Osteoblast (primary cell): Measurements from ENCODE around the gene NSMCE4A. TPM values are rescaled to one million over a fixed set of nuclear protein-coding genes. Genes with fewer than 3 reads are reported as not detected.

Experiments used
- DNase-seq: peaks from one replicate; pipeline ENCODE4 v3.0.0; 2011; ENCODE audit warnings: low spot score, mixed read lengths; ENCODE audit not compliant: insufficient read length; ENCODE audit errors: missing footprints
- H2AFZ ChIP-seq: 2 replicates; pipeline ENCODE4 v1.6.0; 2011; ENCODE audit warnings: mild to moderate bottlenecking, low read length
- H3K27ac ChIP-seq: 2 replicates; pipeline ENCODE4 v1.5.1; 2011; ENCODE audit warnings: mild to moderate bottlenecking, low read depth, low read length, moderate library complexity
- H3K27me3 ChIP-seq: 2 replicates; pipeline ENCODE4 v1.6.0; 2012; ENCODE audit warnings: mild to moderate bottlenecking, control low read depth, inconsistent platforms, low read length, moderate library complexity; ENCODE audit not compliant: insufficient read depth
- H3K36me3 ChIP-seq: 2 replicates; pipeline ENCODE4 v1.5.1; 2011; ENCODE audit warnings: mild to moderate bottlenecking, low read length, control low read depth, moderate library complexity; ENCODE audit not compliant: insufficient read depth
- H3K4me1 ChIP-seq: 2 replicates; pipeline ENCODE4 v1.5.1; 2011; ENCODE audit warnings: mild to moderate bottlenecking, low read length, control low read depth, moderate library complexity; ENCODE audit not compliant: insufficient read depth
- H3K4me2 ChIP-seq: 2 replicates; pipeline ENCODE4 v1.6.0; 2011; ENCODE audit warnings: mild to moderate bottlenecking, low read length; ENCODE audit not compliant: insufficient read depth
- H3K4me3 ChIP-seq: fragments of 200-600 bp; sonication (generic); 3 replicates; pipeline ENCODE4 v1.5.1; 2012; ENCODE audit warnings: mild to moderate bottlenecking, low read length, inconsistent platforms; ENCODE audit not compliant: insufficient read depth
- H3K79me2 ChIP-seq: 2 replicates; pipeline ENCODE4 v1.6.0; 2012; ENCODE audit warnings: mild to moderate bottlenecking, low read length, control low read depth, inconsistent platforms; ENCODE audit not compliant: insufficient read depth
- H3K9me3 ChIP-seq: 2 replicates; pipeline ENCODE4 v1.5.1; 2011; ENCODE audit warnings: low read depth, low read length, control low read depth
- H4K20me1 ChIP-seq: 2 replicates; pipeline ENCODE4 v1.6.0; 2012; ENCODE audit warnings: mild to moderate bottlenecking, low read length, control low read depth; ENCODE audit not compliant: insufficient read depth
- total RNA-seq: library from RNA; depleted of rRNA; stranded (reverse); fragments of >200 nt; gene quantifications from 2 replicates; pipeline ENCODE4 v1.2.3, GENCODE V29; 2012
- TF ChIP-seq, protein P1 (sequence below): IDR thresholded peaks from 2 replicates; pipeline ENCODE4 v1.5.1; 2011; ENCODE audit warnings: mild to moderate bottlenecking, low read depth, low read length, moderate library complexity; ENCODE audit errors: extremely low read depth

NSMCE4A gene
- total RNA-seq, 1 donor, result 25.7 TPM

GRCh38 chr10:121927841-121928527 lies 47.0 kb downstream of the NSMCE4A start, which contains the start of gene ATE1:
TSS of gene ATE1 (minus strand) at chr10:121928031. CDS start at chr10:121927949, 82 bp downstream.
- H3K27ac ChIP-seq, result peak within 1 kb of the TSS; percentile 96
- H3K27me3 ChIP-seq, result no peaks in the 10 kb centered on the region
- H3K4me3 ChIP-seq, result peak within 1 kb of the TSS; percentile 98
- DNase-seq, result peak; percentile 98
- TF ChIP-seq, protein P1, sequence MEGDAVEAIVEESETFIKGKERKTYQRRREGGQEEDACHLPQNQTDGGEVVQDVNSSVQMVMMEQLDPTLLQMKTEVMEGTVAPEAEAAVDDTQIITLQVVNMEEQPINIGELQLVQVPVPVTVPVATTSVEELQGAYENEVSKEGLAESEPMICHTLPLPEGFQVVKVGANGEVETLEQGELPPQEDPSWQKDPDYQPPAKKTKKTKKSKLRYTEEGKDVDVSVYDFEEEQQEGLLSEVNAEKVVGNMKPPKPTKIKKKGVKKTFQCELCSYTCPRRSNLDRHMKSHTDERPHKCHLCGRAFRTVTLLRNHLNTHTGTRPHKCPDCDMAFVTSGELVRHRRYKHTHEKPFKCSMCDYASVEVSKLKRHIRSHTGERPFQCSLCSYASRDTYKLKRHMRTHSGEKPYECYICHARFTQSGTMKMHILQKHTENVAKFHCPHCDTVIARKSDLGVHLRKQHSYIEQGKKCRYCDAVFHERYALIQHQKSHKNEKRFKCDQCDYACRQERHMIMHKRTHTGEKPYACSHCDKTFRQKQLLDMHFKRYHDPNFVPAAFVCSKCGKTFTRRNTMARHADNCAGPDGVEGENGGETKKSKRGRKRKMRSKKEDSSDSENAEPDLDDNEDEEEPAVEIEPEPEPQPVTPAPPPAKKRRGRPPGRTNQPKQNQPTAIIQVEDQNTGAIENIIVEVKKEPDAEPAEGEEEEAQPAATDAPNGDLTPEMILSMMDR, result no peak
- no peaks in the 10 kb centered on the region for H3K9me3 ChIP-seq
- H4K20me1 ChIP-seq, result no peaks in the 10 kb centered on the region
- H2AFZ ChIP-seq, result peak within 1 kb of the TSS; percentile 95
- peak within 1 kb of the TSS; percentile 98 for H3K4me2 ChIP-seq
- peaks cover 10% of the 10 kb centered on the region for H3K4me1 ChIP-seq
- no peaks in the 10 kb centered on the region for H3K36me3 ChIP-seq
- peaks cover 40% of the 10 kb centered on the region for H3K79me2 ChIP-seq

DNA sequence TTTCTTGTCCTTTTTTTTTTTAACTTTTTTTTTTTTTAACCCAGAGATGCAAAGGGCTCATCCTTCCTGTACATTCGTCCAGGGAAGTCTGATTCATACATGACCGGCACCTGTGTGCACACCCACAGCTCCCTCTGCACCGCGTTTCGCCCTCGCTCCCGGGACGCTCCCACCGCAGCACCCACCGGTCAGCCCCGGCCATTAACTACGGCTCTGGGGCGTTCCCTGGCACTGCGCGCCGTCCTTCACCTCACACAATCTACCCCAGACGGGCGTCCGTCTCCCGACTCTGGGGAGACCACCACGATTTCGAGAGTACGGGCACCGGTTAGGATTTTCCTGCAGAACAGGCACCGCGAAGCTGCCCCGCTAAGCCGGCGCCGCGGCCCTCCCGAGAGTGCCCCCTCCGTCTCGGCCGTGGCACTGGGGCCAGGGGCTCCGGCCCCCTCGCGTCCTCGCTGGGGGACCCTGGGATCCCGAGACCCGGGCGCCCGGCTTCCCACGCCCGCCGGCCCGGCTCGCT lies 47.6 kb downstream of the NSMCE4A start:
- peak overlapping the region; percentile 98 for H3K4me3 ChIP-seq
- TF ChIP-seq, protein P1, result no peak
- H3K36me3 ChIP-seq, result no peaks in the 10 kb centered on the region
- DNase-seq, result peak; percentile 82
- no peaks in the 10 kb centered on the region for H4K20me1 ChIP-seq
- peaks cover 10% of the 10 kb centered on the region for H3K4me1 ChIP-seq
- no peaks in the 10 kb centered on the region for H3K9me3 ChIP-seq
- H3K79me2 ChIP-seq, result peaks cover 42% of the 10 kb centered on the region
- peak overlapping the region; percentile 92 for H3K4me2 ChIP-seq
- H3K27ac ChIP-seq, result peak overlapping the region; percentile 96
- H2AFZ ChIP-seq, result peak overlapping the region; percentile 90
- H3K27me3 ChIP-seq, result no peaks in the 10 kb centered on the region

- no peaks in the 10 kb centered on the region for H3K27me3 ChIP-seq
- peak overlapping the region; percentile 92 for H3K4me2 ChIP-seq
- peak overlapping the region; percentile 90 for H2AFZ ChIP-seq
- H4K20me1 ChIP-seq, result no peaks in the 10 kb centered on the region
- H3K4me3 ChIP-seq, result peak overlapping the region; percentile 98
- H3K36me3 ChIP-seq, result peaks cover 2% of the 10 kb centered on the region
- H3K4me1 ChIP-seq, result peaks cover 10% of the 10 kb centered on the region
- peaks cover 42% of the 10 kb centered on the region for H3K79me2 ChIP-seq
- peak; percentile 43 for DNase-seq
- peak overlapping the region; percentile 96 for H3K27ac ChIP-seq
- TF ChIP-seq, protein P1, result no peak
- no peaks in the 10 kb centered on the region for H3K9me3 ChIP-seq
Measured at GRCh38 chr10:121926671-121927317, 48.2 kb downstream of the NSMCE4A start.

DNA sequence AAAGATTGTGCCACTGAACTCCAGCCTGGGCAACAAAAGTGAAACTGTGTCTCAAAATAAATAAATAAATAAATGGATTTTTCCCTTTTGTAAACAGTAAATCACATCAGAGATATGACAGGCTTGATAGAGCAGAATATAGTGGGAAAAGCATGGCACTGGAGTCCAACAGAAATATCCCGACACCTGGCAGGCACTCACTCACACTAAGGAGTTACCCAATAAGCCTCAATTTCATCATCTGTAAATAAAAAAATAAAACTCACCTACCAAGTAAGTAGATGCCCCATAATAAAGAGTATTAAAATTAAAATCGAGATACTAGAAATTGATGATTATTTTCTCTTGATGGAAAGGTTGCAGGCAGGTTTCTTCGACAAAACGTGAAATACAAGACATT lies 48.9 kb downstream of the NSMCE4A start:
- no peak for DNase-seq
- Histone ChIP-seq H3K36me3 (peaks cover 4% of the 10 kb centered on the region), H3K27ac (peak overlapping the region; percentile 96), H4K20me1 (no peaks in the 10 kb centered on the region), H3K4me1 (peaks cover 10% of the 10 kb centered on the region), H3K4me2 (peak overlapping the region; percentile 92), H3K79me2 (peaks cover 42% of the 10 kb centered on the region), H3K27me3 (no peaks in the 10 kb centered on the region), H3K4me3 (no peak overlapping the region), H3K9me3 (no peaks in the 10 kb centered on the region), H2AFZ (no peak overlapping the region)
- TF ChIP-seq, protein P1, result no peak
